Hematopoietic multipotent progenitor cell (in vitro differentiated cells): Measurements from ENCODE around the gene ASTN2. TPM values are rescaled to one million over a fixed set of nuclear protein-coding genes. Genes with fewer than 3 reads are reported as not detected.

Experiments
- DNase-seq, 3 donors: peaks; one replicate each; pipeline ENCODE4 v3.0.0-alpha.2; 2011 to 2015; ENCODE audit warnings: low read depth in 2 of 3, low spot score in 2 of 3
- total RNA-seq: library from RNA; depleted of rRNA; stranded (reverse); fragments of >200 nt; gene quantifications from one replicate; pipeline ENCODE4 v1.2.3, GENCODE V29; 2012

The ASTN2 gene
- total RNA-seq, 1 donor, result 1.3 TPM

DNA sequence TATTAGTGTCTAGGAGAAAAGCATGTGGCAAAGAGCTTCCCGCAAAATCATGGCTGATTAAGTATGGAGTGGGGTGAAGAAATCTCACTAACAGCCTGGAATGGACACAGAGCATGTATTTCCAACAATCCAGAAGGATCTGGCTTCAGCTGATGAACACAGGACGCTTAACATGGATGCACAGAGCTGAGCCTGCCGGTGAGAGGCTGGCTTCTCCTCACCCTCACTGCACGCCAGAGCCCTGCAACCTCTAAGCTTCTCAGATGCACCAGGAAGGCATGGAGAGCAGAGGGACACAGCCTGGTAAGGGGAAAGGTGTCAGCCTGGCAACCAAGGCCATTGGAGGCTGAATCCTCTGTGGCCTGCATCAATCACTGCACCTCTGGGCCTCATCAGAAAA is 429.3 kb downstream of the ASTN2 start:
- no peak for DNase-seq

DNA sequence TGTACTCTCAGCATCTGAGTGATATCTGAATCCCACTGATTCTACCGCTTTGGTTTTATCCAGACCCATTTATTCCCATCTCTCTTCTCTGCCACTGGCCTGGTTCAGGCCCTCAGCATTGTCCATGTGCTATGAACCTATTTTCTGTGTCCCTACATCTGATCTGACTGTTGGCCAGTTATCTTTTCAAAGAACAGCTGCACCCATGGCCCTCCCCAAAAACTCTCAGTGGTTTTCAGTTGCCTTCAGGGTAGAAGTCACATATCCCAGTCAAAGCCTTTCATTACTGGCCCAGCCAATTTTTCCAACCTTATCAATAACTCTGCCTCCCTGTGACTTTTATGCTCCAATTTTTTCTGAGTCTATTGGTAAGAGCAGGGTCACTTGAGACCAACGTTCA is 430.7 kb downstream of the ASTN2 start:
- no peak for DNase-seq

DNA sequence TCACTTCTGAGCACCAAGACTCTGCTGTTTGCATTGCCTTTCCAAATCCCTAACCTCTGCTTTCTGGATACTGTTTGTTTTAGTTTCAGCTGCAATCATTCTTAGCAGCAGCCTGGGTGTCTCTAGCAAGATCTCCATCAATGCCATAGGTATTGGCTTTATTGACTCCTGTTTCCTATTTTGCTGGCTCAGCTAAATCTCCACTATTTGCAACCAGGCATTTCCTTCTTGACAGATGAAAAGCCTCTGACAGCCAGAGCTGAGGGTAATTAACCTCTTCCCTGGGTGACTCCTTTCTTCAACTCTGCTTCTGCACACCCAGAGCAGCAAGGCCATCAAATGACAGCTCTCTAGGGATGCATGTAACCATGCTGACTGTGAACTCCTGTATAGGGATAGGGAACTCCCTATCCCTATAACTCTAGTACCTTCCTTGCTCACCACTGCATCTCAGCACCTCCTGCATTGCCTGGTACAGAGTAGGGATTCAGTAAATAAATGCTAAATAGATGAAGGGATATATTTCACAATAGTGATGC is 434.2 kb downstream of the ASTN2 start:
- no peak for DNase-seq

DNA sequence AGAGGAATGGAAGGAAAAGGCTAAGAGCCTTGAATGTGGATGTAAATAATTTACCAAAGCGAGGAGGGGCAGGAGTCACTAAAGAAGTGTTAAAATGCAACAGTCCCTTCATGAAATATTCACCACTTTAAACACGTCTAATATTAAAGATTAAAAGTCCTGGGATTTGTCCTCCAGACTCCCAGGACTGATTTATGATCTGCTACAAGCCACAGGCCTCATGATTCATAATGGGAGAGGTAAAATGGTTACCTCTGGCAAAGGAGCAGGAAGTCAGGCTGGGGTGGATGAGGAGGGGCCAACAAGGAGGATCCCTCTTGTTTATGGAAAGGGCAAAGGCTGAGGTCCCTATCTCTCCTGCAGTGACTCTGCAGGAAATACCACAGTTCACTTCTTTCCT is 435.4 kb downstream of the ASTN2 start:
- no peak for DNase-seq

DNA sequence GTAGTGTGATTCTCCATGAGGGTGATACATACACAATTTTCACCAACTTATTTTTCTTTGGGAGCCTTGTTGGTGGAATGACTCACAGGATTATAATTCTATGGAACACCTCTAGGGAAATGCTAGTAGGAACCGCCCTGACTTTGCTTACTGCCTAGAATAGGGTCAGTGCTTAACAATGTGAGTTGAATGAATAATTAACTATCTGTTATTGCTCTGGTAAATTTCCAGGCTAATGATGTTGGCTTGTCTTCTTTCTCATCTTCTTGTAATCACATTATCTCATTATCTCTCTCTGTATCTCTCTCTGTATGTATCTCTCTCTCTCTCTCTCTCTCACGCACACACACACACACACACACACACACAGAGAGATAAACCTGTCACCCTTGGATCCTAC is 436.7 kb downstream of the ASTN2 start:
- DNase-seq, result no peak

DNA sequence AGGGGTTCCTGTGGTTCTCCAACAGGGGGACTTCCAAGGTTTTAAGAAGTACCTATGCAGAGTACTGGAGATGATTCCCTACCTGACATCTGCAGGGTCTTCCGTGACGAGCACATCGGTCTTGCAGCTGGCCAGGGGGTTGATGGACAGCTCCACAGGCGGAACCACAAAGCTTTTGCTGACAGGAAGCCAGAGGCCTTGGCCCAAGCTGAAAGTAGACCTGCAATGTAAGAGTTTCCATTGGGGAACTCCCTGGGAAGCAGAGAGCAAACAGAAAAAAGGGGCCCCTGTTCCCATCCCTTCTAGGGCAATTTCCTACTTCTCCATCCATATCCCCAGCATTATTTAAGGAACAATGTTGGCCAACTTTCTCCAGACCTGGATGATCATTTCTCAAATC is 439.7 kb downstream of the ASTN2 start:
- DNase-seq, result no peak

DNA sequence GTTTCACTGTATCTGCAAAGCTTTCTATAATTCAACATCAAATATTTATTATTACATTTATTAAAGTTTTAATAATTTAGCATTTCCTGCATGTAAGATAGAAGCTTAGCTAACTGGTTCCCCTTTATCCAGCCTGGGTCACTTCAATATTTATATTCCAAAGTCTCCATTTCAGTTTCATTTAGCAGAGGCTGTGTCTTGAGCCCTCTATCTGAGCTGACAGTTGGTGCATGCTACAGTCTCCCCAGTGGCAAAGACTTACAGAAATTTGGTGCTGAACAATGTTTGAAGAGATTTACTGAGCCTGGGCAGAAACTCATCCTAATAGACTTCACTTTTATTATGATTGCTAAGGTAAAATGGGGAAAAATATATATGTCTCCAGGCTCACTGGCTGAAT is 448.7 kb downstream of the ASTN2 start:
- peak in 1 of 3 donors; percentile 14 for DNase-seq

DNA sequence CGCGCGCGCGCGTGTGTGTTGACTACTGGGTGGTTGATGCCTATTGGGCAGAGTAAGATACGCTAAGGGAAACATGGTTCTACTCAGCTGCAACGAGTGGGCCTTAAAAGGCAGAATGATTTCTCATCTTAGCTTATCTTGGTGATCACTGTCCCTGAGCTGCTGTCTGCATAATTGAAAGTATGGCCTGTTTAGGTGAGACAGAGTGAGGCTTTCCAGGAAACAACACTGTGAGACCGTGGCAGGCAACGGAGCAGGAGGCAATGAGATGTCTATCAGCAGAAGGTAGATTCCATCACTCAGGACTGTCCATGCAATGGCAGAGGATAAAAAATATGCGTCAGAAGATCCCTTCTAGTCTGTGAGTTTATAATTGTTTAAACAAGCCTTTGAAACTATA is 450.6 kb downstream of the ASTN2 start:
- DNase-seq, result no peak

DNA sequence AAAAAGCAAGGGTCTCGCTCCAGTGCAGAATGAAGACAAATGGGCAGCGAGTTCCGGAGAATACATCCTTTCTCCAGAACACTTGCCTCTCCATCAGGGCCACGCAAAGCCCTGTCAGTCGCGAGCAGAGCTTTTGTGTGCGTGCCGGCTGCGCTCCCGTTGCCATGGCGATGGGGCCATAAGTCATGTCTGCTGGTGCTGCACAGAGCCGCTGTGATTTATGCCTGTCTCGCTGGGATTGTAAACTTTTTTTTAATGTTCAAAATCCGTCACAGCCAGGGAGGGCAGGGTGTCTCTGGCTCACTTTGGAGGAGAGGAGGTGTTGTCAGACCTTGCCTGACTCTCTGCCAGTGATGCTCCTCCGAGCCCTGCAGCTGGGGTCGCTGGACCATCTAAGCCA is 455.0 kb downstream of the ASTN2 start:
- peak in 2 of 3 donors; percentile 44 to 64 for DNase-seq

DNA sequence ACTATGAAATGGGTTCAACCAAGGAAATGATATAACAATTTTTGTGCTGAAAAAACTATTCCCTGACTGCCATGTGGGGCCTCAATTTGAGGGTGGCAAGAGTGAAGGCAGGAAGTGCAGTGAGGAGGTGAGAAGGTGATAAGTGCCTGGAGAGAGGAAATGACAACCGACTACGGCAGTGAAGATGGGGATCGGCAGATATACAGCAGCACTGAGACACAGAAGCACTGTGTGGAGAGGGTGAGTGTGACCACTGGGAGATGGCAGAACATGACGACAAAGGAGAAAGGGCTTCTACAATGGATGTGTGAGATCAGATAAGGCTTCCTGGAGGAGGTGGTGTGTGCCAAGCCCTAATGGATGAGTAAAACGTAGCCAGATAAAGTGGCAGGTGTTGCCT is 456.0 kb downstream of the ASTN2 start:
- DNase-seq, result peak in 2 of 3 donors; percentile 22 to 61

DNA sequence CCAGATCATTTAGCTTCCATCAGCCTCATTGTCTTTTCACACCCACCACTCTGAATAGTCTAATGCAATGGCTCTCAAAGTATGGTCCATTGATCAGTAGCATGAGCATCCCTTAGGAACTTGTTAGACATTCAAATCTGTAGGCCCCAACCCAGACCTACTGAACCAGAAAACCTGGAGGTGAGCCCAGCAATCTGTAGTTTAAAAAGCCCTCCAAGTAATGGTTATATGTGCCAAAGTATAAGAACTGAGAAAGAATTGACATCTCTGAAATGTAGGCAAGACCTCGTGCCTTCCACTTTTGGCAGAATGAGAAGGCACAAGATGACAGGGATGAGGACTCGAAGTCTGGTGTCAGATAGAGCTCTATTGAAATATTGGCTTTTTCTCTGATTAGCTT is 460.1 kb downstream of the ASTN2 start:
- DNase-seq, result no peak

DNA sequence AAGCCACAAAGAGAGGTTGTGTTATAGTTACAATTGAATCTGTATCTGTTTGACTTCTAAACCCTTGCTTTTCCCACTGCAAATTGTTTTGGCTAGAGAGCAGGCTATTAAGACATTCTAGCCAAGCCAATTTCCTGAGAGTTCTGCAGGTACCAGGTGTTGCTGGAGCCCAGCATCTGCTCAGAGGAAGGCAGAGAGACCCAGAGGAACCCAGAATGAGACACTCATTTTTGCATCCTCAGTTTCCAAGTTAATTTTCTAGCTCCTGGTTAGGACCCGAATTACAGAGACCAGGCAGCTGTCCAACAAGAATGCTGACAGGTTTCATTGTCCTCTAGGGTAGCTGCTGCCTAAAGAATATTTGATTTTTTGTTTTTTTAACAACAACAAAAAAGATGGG is 461.6 kb downstream of the ASTN2 start:
- no peak for DNase-seq

DNA sequence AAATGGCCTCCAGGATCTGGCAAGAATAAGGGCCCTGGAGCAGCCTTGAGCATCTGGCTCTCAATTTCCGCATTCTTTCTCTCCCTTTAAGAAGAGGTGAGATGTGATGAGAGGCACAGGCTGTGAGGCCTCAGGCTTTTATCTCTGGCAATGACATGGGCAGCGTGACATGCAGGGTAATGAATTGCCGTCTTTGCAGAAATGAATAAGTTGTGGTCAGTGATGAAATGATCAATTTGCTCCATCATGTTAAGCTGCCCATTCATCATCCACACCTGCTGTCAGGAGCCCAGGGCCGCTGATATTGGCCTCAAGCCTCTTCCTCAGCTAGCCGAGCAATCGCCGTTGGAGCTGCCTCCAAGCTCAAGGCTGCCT is 462.4 kb downstream of the ASTN2 start:
- no peak for DNase-seq

DNA sequence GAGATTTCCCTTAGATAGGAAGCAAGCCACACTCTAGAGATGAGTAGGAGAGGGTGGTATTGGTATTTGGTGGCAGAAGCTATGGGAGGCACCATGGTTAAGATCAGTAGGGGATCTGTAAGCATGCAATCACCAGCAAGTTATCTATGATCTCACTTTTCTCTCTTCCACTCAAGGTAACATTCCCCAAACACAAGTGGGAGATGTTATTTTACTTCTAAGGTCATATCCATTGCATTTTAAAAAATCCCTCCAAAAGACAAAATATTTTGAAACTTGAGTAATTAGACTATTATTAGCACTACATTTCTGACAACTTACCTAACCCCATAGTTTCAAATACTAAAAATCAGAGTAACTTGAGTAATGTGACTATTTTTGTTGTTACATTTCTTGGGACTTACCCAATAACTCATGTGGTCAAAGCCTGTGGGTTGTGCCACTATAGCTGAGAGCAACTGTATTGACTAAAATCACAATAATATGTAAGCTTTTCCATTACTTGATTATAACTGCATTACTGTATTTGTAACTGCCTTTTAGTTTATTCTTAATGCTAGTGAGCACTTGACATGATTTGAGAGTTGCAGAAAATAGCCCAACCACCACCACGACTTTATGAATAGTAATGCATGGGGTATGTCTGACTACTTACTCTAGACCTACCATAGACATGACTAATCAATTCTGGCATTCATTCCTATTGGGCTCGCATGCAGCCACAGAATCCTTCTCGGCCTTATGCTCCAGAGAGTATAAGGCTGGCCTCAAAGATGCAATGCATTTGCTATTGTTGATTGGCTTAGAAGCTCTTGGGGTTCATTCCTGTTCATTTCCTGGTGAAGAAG is 463.0 kb downstream of the ASTN2 start:
- no peak for DNase-seq

DNA sequence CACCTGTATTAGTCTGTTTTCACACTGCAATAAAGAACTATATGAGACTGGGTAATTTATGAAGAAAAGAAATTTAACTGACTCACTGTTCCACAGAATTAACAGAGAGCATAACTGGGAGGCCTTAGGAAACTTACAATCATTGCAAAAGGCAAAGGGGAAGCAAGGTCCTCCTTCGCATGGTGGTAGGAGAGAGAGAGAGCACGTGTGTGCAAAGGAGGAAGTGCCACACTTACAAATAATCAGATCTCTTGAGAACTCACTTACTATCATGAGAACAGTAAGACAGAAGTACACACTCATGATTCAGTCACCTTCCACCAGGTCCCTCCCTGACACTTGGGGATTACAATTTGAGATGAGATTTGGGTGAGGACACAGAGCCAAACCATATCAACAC is 469.0 kb downstream of the ASTN2 start:
- peak in 2 of 3 donors; percentile 32 to 74 for DNase-seq

DNA sequence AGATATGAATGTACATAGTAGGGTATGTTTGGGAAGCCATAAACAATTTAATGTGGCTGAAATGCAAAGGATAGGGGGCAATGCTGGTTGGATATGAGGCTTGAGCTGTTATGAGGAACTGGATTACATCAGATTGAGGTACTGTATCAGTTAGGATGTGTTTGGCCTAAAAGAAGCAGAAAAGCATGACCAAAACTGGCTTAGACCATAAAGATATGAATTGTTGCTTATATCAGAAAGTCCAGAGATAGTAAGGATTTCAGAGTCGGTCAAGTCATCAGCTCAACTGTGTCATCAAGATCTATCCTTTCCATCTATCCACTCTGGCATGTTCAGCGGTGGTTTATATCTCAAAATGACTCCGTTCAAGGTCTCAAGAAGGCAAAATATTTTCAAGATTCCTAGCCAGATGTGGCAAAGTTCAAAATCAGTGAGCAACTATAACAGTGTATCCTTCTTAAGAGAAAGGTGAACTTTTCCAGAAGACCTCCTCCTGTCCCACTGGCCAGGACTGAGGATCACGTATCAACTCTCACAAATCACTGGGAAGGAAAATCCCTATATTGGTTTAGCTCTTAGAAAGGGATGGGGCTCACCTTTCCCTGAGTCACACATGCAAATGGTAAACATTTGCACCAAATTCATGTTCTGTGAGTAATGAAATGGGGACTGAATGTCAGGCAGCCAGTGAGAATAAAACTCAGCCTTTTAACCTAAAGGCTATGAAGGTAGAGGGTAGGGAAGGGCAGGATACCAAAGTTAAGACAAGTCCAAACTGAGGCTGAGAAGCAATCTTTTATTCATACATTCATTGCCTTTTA is 469.9 kb downstream of the ASTN2 start:
- no peak for DNase-seq

DNA sequence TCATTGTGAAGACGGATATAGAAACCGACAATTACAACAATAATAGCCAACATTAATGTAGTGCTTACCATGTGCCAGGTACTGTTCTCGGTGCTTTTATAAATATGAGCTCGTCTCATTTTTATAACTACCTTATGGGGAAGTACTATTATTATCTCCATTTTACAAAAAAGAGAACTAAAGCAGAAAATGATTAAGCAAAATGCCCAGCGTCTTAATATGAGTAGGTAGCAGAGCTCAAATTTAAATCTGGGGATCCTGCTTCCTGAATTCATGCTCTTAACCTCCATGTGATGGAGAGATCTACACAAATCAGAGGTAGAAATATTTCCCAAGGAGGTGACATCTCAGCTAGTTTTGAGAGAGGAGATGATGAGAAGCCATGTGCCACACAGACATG is 470.9 kb downstream of the ASTN2 start:
- peak in 1 of 3 donors; percentile 22 for DNase-seq

DNA sequence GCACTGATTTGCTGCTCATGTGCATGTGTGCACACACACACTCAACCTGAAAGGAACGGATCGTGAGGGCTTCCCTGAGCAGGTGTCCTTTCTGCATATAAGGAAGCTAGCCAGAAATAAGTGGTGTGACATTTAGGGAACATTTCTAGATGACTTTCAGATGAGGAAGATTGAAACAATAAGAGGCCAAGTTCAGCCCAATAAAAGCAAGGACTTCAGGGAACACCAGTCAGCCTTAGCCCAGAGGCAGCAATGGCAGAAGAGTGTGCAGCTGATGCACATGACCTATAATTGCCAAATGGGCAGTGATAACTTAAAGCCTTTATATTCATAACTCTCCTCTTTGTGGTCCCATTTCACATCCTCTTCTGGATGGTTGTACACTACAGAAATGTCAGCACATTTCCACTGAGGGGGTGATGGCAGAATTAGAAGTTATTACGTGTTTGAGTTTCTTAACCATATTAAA is 472.2 kb downstream of the ASTN2 start:
- no peak for DNase-seq

DNA sequence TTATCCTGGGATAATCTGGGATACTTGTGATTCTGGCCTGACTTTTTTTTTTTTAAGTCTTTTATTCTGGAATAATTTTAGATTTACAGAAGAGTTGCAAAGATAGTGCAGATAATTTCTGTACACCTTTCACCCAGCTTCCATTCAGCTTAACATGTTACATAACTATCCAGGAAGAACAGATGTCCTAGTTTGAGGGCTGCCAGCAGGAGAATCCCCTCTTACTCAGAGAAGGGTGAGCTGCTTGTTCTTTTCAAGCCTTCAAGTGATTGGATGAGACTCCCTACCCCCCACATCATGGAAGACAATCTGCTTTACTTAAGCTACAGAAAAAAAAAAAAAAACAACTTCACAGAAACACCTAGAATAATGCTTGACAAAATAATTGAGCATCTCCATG is 473.6 kb downstream of the ASTN2 start:
- no peak for DNase-seq

DNA sequence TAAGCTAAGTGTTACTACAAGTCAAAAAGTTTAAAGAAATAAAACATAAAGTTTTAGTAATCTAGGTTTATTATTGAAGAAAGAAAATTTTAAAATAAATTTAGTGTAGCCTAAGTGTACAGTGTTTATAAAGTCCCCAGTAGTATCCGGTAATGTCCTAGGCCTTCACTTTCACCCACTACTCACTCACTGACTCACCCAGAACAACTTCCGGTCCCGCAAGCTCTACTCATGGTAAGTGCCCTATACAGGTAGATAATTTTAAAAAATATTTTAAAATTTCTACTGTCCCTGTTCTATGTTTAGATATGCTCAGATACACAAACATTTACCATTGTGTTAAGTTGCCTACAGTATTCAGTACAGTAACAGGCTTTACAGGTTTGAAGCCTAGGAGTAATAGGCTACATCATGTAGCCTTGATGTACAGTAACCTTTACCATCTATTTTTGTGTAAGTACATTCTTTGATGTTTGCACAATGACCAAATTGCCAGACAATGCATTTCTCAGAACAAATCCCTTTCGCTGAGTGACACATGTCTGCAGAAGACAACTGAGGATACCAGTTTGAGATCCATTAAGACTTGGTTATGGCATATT is 474.1 kb downstream of the ASTN2 start:
- no peak for DNase-seq

DNA sequence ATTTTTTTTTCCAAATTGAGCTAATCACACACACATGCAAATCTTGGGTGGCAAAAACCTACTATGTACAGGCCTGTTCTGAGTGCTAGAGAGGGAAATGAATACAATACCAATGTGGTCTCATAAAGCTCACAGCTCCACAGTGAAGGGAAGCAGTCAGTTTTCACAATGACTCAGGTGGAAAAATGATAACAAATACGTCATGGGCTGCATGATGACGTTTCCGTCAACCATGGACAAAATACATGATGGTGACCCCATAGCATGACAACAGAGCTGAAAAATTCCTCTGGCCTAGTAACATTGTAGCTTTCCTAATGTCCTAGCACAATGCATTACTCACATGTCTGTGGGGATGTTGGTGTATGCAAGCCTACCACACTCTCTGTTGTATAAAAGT is 475.2 kb downstream of the ASTN2 start:
- no peak for DNase-seq
